NCI-H187 (cell line): ENCODE data around the gene TCP11L1.
"Not testable (repeated sequence)": the region's sequence is repeated elsewhere in the genome, so short reads cannot be mapped to it uniquely, and the experiment has no call there.

Experiments used
- DNase-seq, 2 experiments: peaks; one replicate each; lab custom pipeline; 2025; lab: John Stamatoyannopoulos, UW

The TCP11L1 gene

DNA sequence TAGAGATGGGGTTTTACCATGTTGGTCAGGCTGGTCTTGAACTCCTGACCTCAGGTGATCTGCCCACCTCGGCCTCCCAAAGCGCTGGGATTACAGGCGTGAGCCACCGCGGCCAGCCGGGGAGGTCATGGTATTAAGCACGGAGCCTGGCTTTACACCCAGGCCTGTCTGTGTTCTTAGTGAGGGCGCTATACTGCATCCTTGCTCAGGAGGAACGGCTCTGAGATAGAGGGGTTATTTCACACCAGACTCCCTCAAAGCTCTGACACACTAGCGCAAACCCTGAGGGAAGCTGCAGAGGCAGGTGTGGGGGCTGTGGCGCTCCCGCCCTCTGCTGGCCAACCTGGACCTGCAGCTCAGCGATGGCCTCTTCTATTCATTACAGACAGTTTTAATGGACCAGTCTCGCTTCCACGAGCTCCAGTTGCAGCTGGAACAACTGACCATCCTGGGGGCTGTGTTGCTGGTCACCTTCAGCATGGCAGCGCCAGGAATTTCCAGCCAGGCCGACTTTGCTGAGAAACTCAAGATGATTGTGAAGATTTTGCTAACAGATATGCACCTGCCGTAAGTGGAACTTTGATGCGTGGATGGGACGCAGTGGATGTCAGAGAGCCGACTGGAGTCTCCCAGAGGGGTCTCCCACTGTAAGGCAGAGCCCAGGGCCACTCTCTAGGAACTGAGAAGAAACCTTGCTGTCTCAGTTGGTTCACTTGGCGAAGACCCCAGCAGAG, 26.2 kb downstream of the TCP11L1 start:
- no peak for DNase-seq

DNA sequence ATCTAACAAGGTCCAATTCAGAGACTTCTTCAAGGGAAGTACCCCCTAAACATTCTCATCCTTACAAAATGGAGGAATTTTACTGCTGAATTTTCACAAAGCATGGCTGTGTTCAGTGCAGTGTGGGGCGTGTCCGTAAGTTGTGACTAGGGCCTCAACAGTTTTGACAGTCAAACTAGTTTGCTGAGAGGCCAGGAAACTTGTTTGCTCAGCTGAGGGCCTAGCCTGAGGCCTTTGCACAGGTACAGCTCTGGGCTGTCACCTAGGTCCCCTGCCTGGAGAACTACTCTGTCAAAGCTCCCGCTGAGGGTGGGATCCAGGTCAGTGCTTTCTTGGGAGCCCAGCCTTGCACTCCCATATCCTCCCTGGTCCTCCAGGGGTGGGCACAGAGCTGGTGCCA, 27.9 kb downstream of the TCP11L1 start:
- no peak for DNase-seq

DNA sequence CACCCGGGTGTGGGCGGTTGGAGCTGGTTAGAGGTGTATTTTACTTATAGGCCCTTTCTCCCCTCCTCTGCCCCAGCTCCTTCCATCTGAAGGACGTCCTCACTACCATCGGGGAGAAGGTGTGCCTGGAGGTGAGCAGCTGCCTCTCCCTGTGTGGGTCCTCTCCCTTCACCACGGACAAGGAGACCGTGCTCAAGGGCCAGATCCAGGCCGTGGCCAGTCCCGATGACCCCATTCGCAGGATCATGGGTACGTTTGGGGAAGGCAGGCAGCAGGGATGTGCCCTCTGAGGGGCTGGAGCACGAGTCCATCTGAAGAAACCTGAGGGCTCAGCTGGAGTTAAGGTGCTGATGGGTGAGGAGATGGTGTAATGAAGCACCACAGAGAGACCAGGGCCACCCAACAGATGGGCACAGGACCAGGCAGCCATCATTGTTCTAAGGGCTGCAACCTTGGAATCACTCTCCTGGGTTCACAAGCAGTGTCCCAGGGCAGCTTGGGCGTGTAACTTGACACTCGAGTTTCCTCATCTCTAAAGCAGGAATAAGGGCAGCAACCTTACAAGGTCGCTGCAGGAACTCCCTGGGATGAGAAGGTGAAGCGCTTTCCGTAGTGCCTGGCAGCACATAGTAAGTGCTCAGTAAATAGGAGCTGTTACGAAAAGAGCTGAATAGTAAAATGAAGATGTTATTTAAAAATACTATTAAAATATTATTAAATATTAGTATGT, 29.4 kb downstream of the TCP11L1 start:
- DNase-seq, result no peak

DNA sequence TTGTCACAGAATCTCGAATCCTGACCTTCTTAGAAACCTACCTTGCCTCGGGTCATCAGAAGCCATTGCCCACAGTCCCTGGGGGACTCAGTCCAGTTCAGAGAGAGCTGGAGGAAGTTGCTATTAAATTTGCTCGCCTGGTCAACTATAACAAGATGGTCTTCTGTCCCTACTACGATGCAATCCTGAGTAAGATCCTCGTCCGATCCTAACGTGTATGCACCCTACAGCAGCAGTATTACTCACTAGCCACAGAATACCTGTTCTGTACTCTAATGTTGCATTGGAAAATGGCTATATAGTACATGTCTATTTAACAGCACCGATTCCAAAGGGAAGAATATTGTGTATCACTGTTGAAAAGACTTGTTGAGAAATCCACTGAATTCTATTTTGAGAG, 33.1 kb downstream of the TCP11L1 start:
- no peak for DNase-seq

DNA sequence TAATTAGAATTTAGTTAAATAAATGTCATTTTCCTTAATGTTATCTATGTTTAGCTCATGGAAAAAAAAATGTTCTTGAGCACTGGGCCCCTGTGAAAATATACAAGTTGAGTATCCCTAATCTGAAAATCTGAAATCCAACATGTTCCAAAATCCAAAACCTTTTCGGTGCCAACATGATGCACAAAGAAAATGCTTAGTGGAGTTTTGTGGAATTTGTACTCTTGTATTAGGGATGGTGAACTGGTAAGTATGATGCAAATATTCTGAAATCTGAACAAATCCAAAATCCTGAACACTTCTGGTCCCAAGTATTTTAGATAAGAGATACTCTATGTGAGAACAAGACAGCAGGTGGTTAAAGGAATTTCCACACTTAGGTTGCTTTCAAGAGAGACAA, 44.5 kb downstream of the TCP11L1 start:
- no peak for DNase-seq

DNA sequence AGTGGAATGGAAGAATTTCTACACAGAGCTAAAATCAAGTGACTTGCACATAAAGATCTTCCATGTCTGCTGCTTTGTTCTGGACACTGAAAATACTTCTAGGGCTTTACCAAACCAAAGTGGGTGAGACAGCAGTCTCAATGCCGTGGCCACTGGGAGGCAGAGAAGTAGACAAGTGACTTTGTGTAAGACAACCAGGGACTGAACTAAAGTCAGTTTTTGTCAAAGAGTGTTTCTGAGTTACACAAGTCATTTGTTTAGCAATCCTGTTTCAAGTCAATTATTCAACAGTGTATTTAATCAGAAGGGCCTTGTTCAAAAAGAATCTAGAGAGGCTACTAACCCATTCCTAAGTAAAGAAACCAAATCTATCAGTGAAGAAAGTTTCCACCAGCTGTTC, 46.6 kb downstream of the TCP11L1 start:
- no peak for DNase-seq

DNA sequence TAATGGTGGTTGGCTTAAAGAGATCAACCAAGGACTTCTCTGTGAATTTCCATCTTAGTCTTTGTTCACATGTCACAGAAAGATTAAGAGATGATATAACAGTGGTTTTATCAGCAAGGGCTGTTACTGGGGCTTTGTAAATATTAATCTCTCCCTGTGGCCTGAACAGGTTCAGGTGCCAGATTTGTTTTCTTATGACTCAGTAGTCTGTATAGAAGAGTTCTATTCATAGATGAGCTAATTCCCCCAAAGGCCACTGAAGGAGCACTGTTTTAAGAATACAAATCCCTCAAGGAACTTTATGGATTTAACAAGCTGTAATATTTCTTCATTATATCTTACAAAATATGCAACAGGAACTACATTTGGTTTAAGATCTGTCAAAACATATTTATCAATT, 50.4 kb downstream of the TCP11L1 start:
- DNase-seq, result no peak

DNA sequence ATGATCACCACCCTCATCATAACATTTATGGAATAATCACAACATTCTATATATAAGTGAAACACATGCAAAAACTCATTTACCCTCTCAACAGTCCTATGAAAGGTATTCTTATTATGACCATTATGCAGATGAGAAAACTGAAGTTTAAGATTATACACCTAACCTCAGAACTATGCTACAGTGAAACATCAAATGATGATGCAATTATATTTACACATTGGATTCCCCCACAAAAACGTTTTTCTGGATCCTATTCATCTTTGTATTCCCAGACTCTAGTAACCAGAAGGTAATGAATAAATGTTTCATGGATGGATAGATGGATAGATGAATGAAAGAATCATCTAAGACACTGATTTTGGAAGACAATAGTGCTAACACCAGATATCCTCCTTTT, 54.8 kb downstream of the TCP11L1 start:
- no peak for DNase-seq

DNA sequence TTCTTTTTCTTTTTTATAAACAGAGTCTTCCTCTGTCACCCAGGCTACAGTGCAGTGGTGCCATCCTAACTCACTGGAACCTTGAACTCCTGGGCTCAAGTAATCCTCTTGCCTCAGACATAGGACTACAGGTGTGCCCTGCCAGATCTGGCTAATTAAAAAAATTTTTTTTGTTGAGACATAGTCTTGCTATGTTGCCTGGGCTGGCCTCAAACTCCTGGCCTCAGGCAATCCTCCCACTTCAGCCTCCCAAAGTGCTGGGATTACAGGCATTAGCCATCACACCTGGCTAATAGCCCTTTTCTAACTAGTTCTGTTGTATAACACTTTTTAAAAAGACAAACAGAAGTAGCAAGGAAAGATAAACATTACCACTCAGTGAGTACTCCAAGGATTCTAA, 64.5 kb downstream of the TCP11L1 start:
- no peak for DNase-seq

DNA sequence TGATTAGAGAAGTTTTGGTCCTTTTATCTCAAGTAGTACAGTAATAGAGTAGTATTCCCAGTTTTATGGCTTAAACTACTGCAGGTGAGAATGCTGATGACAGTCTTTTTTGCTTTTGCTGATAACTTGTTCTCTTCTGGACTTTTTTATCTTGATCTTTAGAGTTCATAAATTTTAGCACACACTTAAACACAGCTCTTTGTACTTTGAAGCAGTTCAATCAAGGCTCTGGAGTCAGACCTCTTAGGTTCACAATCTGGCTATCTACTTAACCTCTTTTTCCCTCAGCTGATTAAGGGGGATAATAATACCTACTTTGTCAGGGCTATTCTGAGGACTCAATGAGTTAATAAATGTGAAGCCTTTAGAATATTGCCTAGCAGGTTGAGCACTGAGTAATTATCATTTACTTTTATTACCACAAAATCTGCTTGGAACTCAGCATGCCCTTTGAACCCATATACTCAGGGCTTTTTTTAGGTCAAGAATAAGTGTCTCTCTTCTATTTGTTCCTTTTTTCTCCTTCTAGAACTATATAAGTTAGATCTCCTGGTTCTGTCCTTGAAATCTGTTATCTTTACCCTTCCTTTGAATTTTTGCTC, 70.0 kb downstream of the TCP11L1 start:
- no peak for DNase-seq

DNA sequence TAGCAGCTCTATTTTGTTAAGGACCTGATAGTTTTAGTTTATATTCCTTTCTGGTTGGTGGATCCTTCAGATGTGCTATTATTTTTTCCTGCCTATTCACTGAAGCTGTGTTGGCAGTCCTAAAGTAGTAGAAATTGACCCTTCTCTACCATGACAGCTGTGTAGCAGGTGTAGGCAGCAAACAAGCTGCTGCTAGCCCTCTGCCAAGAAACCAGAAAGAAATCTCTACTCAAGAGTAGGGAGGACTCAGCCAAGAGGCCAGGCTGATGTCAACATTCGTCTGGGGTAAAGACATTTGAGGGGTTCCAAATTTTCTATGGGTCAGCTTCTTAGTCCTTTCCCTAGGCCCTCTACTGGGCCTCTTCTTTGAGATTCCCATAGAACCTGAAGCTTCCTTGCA, 70.7 kb downstream of the TCP11L1 start:
- no peak for DNase-seq

DNA sequence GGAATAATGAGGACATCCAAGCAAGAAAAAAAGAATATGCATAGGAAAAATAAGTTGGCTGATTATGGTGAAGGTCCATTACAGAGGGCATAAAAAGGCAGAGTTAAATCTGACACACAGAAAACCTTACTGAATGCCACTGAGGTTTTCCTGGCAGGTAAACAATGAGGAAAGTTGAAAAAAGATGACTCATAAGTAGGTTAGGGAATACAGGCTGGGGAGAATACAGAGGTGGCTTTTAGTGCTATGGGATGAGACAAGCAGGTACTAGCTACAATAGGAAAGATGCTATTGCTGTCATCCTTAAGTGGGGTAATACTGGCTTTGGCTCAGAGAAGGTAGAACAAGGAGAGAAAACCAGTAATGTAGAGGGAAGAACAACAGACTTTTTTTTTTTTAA, 77.2 kb downstream of the TCP11L1 start:
- DNase-seq, result no peak

DNA sequence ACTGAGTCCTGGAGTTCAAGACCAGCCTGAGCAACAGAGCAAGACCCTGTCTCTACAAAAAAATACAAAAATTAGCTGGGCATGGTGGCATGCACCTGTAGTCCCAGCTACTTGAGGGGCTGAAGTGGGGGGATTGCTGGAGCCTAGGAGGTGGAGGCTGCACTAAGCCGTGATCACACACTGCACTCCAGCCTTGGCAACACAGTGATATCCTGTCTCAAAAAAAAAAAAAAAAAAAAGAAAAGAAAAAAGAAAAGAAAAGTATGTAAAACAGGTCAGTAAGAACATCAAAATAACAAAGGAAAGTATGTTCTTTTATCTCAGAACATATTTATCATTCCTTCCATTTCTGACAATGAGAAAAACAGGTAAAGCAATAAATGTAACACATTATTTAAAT, 83.3 kb downstream of the TCP11L1 start:
- DNase-seq, result not testable (repeated sequence)
